Ovary (tissue), 9 donors: ENCODE data around the gene CFAP100. TPM values are rescaled to one million over a fixed set of nuclear protein-coding genes. Genes with fewer than 3 reads are reported as not detected.

ENCODE experiments used
- DNase-seq, 5 donors: peaks; one replicate each; pipeline ENCODE4 v3.0.0-alpha.2; 2019 to 2020
- H3K27ac ChIP-seq, 2 donors: fragments of 200-600 bp; one replicate each; pipeline versions ENCODE4 v1.5.1 to v1.8.0; 2019 to 2022
- H3K27me3 ChIP-seq: fragments of 200-600 bp; one replicate; pipeline ENCODE4 v1.8.0; 2022
- H3K36me3 ChIP-seq: fragments of 200-600 bp; sonication (generic); one replicate; pipeline ENCODE4 v1.5.1; 2019
- H3K4me1 ChIP-seq: one replicate; pipeline ENCODE4 v1.8.1; 2013; ENCODE audit warnings: mild to moderate bottlenecking, moderate library complexity; ENCODE audit not compliant: insufficient read depth
- H3K4me3 ChIP-seq: fragments of 200-600 bp; sonication (generic); one replicate; pipeline ENCODE4 v1.5.1; 2017
- H3K9me3 ChIP-seq, 2 donors: fragments of 200-600 bp in 1 of 2; sonication (generic) in 1 of 2; one replicate each; pipeline versions ENCODE4 v1.5.1 to v1.8.1; 2013 to 2019; ENCODE audit warnings: mild to moderate bottlenecking in 1 of 2, moderate library complexity in 1 of 2
- EP300 ChIP-seq: sonication (generic); formaldehyde crosslinking; IDR thresholded peaks from one replicate; pipeline ENCODE4 v1.6.1; 2017; ENCODE audit warnings: antibody characterized with exemption
- POLR2A ChIP-seq: fragments of 450-650 bp; IDR thresholded peaks from one replicate; pipeline ENCODE4 v1.6.1; 2017; ENCODE audit warnings: antibody characterized with exemption, mild to moderate bottlenecking, moderate library complexity
- whole genome bisulfite sequencing, 3 donors: extraction: QIAGEN DNeasy Blood & Tissue Kit in 1 of 3; methylation state at CpG; one replicate each; pipeline versions ENCODE4 v1.1.5 to v1.1.7; 2013 to 2017; 5-methylcytosine and 5-hydroxymethylcytosine counted together
- intact Hi-C, 4 donors: fragments of 100-400 bp; cut with DNase I; formaldehyde crosslinking; loops; one replicate each; pipeline versions ENCODE4 v1.11.0 to v1.15.1; 2022 to 2023
- polyA plus RNA-seq, 2 donors: library from polyadenylated mRNA; stranded (reverse); fragments of 200-250 nt in 1 of 2; fragments of 350-450 nt in 1 of 2; fragmentation: Illumina TruSeq in 1 of 2; extraction: RNeasy Lipid Tissue Mini Kit (QIAGEN cat#74804) in 1 of 2; gene quantifications; one replicate each; pipeline ENCODE4 v1.2.3, GENCODE V29; 2013 to 2014
- total RNA-seq, 7 donors: library from RNA; depleted of rRNA in 2 of 7; stranded (reverse); fragments of >200 nt in 2 of 7; fragmentation: NEBNext Ultra II Directional in 3 of 7; extraction: Animal tissue kit (Norgen Biotek cat#: 25700) in 3 of 7; gene quantifications; one replicate each; pipeline versions ENCODE4 v1.1.0 to v1.2.4, GENCODE V29; 2016 to 2023
- TF ChIP-seq, protein P1 (sequence below), 3 donors: fragments of 450-650 bp in 2 of 3; fragments of 200-600 bp in 1 of 3; IDR thresholded peaks; one replicate each; pipeline versions ENCODE4 v1.5.1 to v1.8.0; 2016 to 2022; ENCODE audit warnings: antibody characterized with exemption in 3 of 3, mild to moderate bottlenecking in 1 of 3
- donor health status: DM: no; HTN: no; CAD: no; lungs with moderate emphysema.
- donor health status: DM: no; HTN: no; CAD: no.
- donor health status: Bipolar disorder and iron deficiency.
- donor health status: DM: yes; HTN: yes; CAD: no.
- donor health status: DM: no; HTN: no; CAD: no.
- donor health status: DM: yes; HTN: yes; CAD: no.

Gene CFAP100
- total and polyA plus RNA-seq, 9 donors = 0.06 to 21.3 (median 1.6) TPM; not detected in 3

- no peaks in the 10 kb centered on the region for H3K36me3 ChIP-seq
- no peaks in the 10 kb centered on the region for H3K9me3 ChIP-seq
- WGBS, 3 donors = 66 to 79% (median 77%) methylated on average over 4 of the region's 4 CpGs
- no peaks in the 10 kb centered on the region for H3K27me3 ChIP-seq
- no peaks in the 10 kb centered on the region for H3K4me1 ChIP-seq
- no peak overlapping the region for H3K27ac ChIP-seq
- intact Hi-C loops = no loop called here
- no peak for DNase-seq
- no peak overlapping the region for H3K4me3 ChIP-seq
- TF ChIP-seq POLR2A (no peak), EP300 (no peak)
Observed at GRCh38 chr3:126422571-126423091, 27.9 kb downstream of the CFAP100 start.

DNA sequence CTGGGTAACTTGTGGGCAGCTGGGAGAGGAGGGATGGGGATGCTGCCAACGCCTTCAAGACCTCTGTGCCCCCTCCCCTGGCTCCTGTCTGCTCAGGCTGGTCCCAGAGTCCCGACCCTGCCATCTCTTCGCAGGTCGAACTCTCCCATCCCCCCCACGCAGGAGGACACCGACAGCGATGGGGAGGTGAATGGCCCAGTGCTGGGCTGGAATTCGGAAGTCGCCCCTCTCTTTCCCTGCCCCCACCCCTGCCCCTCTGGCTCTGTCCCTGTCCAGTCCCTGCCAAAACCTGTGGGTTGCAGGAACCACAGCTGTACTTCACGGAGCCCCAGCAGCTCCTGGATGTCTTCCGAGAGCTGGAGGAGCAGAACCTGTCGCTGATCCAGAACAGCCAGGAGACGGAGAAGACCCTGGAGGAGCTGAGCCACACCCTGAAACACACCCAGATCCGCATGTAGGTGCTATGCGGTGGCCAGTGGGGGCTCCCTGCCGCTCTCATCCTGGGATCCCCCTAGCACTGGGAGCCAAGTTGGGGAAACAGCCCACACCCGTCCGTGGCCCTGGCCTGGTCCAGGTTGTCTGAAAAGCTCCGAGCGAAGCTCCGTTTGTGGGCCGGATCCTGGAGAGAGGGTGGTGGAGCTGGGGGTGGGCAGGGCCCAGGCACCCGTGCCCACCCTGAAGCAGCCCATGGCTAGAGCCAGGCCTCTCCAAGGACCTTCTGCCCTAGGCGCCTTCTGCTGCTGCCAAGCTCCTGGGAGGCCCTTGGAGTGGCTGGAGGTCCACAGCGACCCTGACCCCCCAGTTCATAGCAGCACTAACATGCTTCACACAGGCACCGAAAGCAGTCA, 28.7 kb downstream of the CFAP100 start:
- WGBS, 3 donors = 72 to 78% (median 73%) methylated on average over 26 of the region's 26 CpGs
- DNase-seq = no peak
- H3K9me3 ChIP-seq = no peaks in the 10 kb centered on the region

GRCh38 chr3:126424039-126424717, 29.5 kb downstream of the CFAP100 start:
- TF ChIP-seq EP300 (no peak), POLR2A (no peak)
- TF ChIP-seq, protein P1, sequence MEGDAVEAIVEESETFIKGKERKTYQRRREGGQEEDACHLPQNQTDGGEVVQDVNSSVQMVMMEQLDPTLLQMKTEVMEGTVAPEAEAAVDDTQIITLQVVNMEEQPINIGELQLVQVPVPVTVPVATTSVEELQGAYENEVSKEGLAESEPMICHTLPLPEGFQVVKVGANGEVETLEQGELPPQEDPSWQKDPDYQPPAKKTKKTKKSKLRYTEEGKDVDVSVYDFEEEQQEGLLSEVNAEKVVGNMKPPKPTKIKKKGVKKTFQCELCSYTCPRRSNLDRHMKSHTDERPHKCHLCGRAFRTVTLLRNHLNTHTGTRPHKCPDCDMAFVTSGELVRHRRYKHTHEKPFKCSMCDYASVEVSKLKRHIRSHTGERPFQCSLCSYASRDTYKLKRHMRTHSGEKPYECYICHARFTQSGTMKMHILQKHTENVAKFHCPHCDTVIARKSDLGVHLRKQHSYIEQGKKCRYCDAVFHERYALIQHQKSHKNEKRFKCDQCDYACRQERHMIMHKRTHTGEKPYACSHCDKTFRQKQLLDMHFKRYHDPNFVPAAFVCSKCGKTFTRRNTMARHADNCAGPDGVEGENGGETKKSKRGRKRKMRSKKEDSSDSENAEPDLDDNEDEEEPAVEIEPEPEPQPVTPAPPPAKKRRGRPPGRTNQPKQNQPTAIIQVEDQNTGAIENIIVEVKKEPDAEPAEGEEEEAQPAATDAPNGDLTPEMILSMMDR (IDR thresholded peaks at IDR 0.05) = no peak
- Histone ChIP-seq H3K27me3 (no peaks in the 10 kb centered on the region), H3K4me3 (no peak overlapping the region), H3K36me3 (no peaks in the 10 kb centered on the region), H3K27ac (no peak overlapping the region), H3K4me1 (no peaks in the 10 kb centered on the region), H3K9me3 (no peaks in the 10 kb centered on the region)
- whole genome bisulfite sequencing, 3 donors = 93 to 94% (median 94%) methylated on average over 10 of the region's 10 CpGs
- intact Hi-C loops = no loop called here
- no peak for DNase-seq

More for the DNA sequence above, 28.7 kb downstream of the CFAP100 start:
- intact Hi-C loops = no loop called here
- TF ChIP-seq EP300 (no peak), POLR2A (no peak)
- TF ChIP-seq, protein P1 (IDR thresholded peaks at IDR 0.05) = no peak
- no peaks in the 10 kb centered on the region for H3K4me1 ChIP-seq
- H3K36me3 ChIP-seq = no peaks in the 10 kb centered on the region
- no peaks in the 10 kb centered on the region for H3K27me3 ChIP-seq
- H3K27ac ChIP-seq = no peak overlapping the region
- no peak overlapping the region for H3K4me3 ChIP-seq

GRCh38 chr3:126424751-126425150, 30.0 kb downstream of the CFAP100 start:
- Histone ChIP-seq H3K9me3 (no peaks in the 10 kb centered on the region), H3K27ac (no peak overlapping the region), H3K4me1 (no peaks in the 10 kb centered on the region), H3K36me3 (no peaks in the 10 kb centered on the region), H3K4me3 (no peak overlapping the region), H3K27me3 (no peaks in the 10 kb centered on the region)
- 63 to 79% (median 78%) methylated on average over 3 of the region's 3 CpGs for WGBS, 3 donors
- intact Hi-C loops = no loop called here
- no peak for DNase-seq
- no peak for TF ChIP-seq POLR2A
- TF ChIP-seq, protein P1 (IDR thresholded peaks at IDR 0.05) = no peak
- no peak for TF ChIP-seq EP300
